Measurements from ENCODE around the gene GABPA.

- TF ChIP-seq, protein P1, sequence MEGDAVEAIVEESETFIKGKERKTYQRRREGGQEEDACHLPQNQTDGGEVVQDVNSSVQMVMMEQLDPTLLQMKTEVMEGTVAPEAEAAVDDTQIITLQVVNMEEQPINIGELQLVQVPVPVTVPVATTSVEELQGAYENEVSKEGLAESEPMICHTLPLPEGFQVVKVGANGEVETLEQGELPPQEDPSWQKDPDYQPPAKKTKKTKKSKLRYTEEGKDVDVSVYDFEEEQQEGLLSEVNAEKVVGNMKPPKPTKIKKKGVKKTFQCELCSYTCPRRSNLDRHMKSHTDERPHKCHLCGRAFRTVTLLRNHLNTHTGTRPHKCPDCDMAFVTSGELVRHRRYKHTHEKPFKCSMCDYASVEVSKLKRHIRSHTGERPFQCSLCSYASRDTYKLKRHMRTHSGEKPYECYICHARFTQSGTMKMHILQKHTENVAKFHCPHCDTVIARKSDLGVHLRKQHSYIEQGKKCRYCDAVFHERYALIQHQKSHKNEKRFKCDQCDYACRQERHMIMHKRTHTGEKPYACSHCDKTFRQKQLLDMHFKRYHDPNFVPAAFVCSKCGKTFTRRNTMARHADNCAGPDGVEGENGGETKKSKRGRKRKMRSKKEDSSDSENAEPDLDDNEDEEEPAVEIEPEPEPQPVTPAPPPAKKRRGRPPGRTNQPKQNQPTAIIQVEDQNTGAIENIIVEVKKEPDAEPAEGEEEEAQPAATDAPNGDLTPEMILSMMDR (IDR thresholded peaks at IDR 0.05; ENCODE audit: borderline replicate concordance, extremely low read depth, low read length, poor library complexity, severe bottlenecking): no peak
- no peak for TF ChIP-seq EZH2 (IDR thresholded peaks at IDR 0.05; ENCODE audit: borderline replicate concordance, low read depth, low read length, severe bottlenecking)
Measured at GRCh38 chr21:25691976-25692375, 42.8 kb upstream of the GABPA start.

All from DND-41 (cell line).